ENCODE measurements around the gene OR56A4. TPM values are rescaled to one million over a fixed set of nuclear protein-coding genes. Genes with fewer than 3 reads are reported as not detected.

Gene OR56A4
- total RNA-seq (2014; rRNA removed): not detected in 2 replicates
- polyA plus RNA-seq (2012): not detected

GRCh38 chr11:6006846-6007245 is at the start of gene OR56A4:
Gene OR56A4, minus strand, starts transcription at chr11:6006946. Its CDS starts 3,954 bp downstream, at chr11:6002992.
- no peak for DNase-seq (ENCODE audit: low read depth)

- no peak for DNase-seq (ENCODE audit: low read depth)
Observed at GRCh38 chr11:6055569-6055968, 48.8 kb upstream of the OR56A4 start.

- no peak for DNase-seq (ENCODE audit: low read depth)
Observed at GRCh38 chr11:6052374-6052773, 45.6 kb upstream of the OR56A4 start.

GRCh38 chr11:6040874-6041273 is 34.1 kb upstream of the OR56A4 start:
- no peak for DNase-seq (ENCODE audit: low read depth)

GRCh38 chr11:6030708-6031405 is 24.1 kb upstream of the OR56A4 start, which contains the start of gene OR56A1:
Gene OR56A1, minus strand, starts transcription at chr11:6030758. Its CDS starts 3,066 bp downstream, at chr11:6027692.
- DNase-seq (ENCODE audit: low read depth): no peak

GRCh38 chr11:6027501-6027900 is 20.8 kb upstream of the OR56A4 start:
- DNase-seq (ENCODE audit: low read depth): peak; percentile 3

GRCh38 chr11:6025056-6025455 is 18.3 kb upstream of the OR56A4 start:
- no peak for DNase-seq (ENCODE audit: low read depth)

- DNase-seq (ENCODE audit: low read depth): peak; percentile 14
Observed at GRCh38 chr11:6022956-6023355, 16.2 kb upstream of the OR56A4 start.

GRCh38 chr11:6013042-6013441 is 6.3 kb upstream of the OR56A4 start:
- DNase-seq (ENCODE audit: low read depth): no peak

- no peak for DNase-seq (ENCODE audit: low read depth)
Observed at GRCh38 chr11:6012035-6012668, 5.4 kb upstream of the OR56A4 start.

- DNase-seq (ENCODE audit: low read depth): no peak
Observed at GRCh38 chr11:6006395-6006794, 351 bp downstream of the OR56A4 start.

GRCh38 chr11:6002202-6002699 is 4.5 kb downstream of the OR56A4 start:
- DNase-seq (ENCODE audit: low read depth): no peak

GRCh38 chr11:5994791-5995190 is 12.0 kb downstream of the OR56A4 start:
- no peak for DNase-seq (ENCODE audit: low read depth)

GRCh38 chr11:5992604-5993251 is 14.0 kb downstream of the OR56A4 start:
- peak; percentile 9 for DNase-seq (ENCODE audit: low read depth)

GRCh38 chr11:5992150-5992549 is 14.6 kb downstream of the OR56A4 start:
- DNase-seq (ENCODE audit: low read depth): peak; percentile 1

- no peak for DNase-seq (ENCODE audit: low read depth)
Observed at GRCh38 chr11:5989203-5989602, 17.5 kb downstream of the OR56A4 start.

- DNase-seq (ENCODE audit: low read depth): no peak
Observed at GRCh38 chr11:5986885-5987284, 19.9 kb downstream of the OR56A4 start, which contains the start of gene OR52L1. Gene OR52L1, minus strand, starts transcription at chr11:5986985. Its CDS starts 55 bp downstream, at chr11:5986930.

- no peak for DNase-seq (ENCODE audit: low read depth)
Observed at GRCh38 chr11:5983443-5983842, 23.3 kb downstream of the OR56A4 start.

GRCh38 chr11:5973530-5973929 is 33.2 kb downstream of the OR56A4 start:
- no peak for DNase-seq (ENCODE audit: low read depth)

- DNase-seq (ENCODE audit: low read depth): no peak
Observed at GRCh38 chr11:5968394-5968793, 38.4 kb downstream of the OR56A4 start, which contains the start of gene OR56A5. Gene OR56A5, minus strand, starts transcription at chr11:5968494. Its CDS starts 0 bp downstream, at chr11:5968494.

GRCh38 chr11:5967708-5968107 is 39.0 kb downstream of the OR56A4 start:
- no peak for DNase-seq (ENCODE audit: low read depth)

- no peak for DNase-seq (ENCODE audit: low read depth)
Observed at GRCh38 chr11:5966958-5967357, 39.8 kb downstream of the OR56A4 start.

Data from LHCN-M2 (cell line).